Heart right ventricle (tissue), 16 donors: ENCODE results near the gene ASMTL. TPM values are rescaled to one million over a fixed set of nuclear protein-coding genes. Genes with fewer than 3 reads are reported as not detected.
"Not testable (repeated sequence)": the region's sequence is repeated elsewhere in the genome, so short reads cannot be mapped to it uniquely, and the experiment has no call there.

Source experiments
- ATAC-seq, 8 donors: fragments of 200-7000 bp; cut with Tn5 transposase; one replicate each; pipeline ENCODE4 v1.9.1; 2020; ENCODE audit warnings: mild to moderate bottlenecking in 8 of 8, moderate library complexity in 8 of 8, moderate number of reproducible peaks in 1 of 8
- DNase-seq, 2 donors: peaks; one replicate each; pipeline ENCODE4 v3.0.0-alpha.2; 2020
- H3K27ac ChIP-seq, 10 donors: fragments of 200-600 bp; sonication (generic) in 2 of 10; one replicate each; pipeline versions ENCODE4 v1.5.0 to v1.8.0; 2020 to 2022; ENCODE audit warnings: mild to moderate bottlenecking in 3 of 10
- H3K27me3 ChIP-seq, 7 donors: fragments of 200-600 bp; one replicate each; pipeline ENCODE4 v1.8.0; 2021 to 2022; ENCODE audit warnings: mild to moderate bottlenecking in 2 of 7
- H3K36me3 ChIP-seq, 9 donors: fragments of 200-600 bp; sonication (generic) in 1 of 9; one replicate each; pipeline versions ENCODE4 v1.5.0 to v1.8.0; 2020 to 2022; ENCODE audit warnings: mild to moderate bottlenecking in 2 of 9
- H3K4me1 ChIP-seq, 9 donors: fragments of 200-600 bp; sonication (generic) in 1 of 9; one replicate each; pipeline versions ENCODE4 v1.5.0 to v1.8.0; 2020 to 2022; ENCODE audit warnings: mild to moderate bottlenecking in 4 of 9
- H3K4me3 ChIP-seq, 10 donors: fragments of 200-600 bp; sonication (generic) in 2 of 10; one replicate each; pipeline versions ENCODE4 v1.5.0 to v1.8.0; 2020 to 2022; ENCODE audit warnings: mild to moderate bottlenecking in 7 of 10, moderate library complexity in 2 of 10
- H3K9me3 ChIP-seq, 11 donors: fragments of 200-600 bp in 10 of 11; sonication (generic) in 2 of 11; one replicate each; pipeline versions ENCODE4 v1.5.0 to v1.8.0; 2013 to 2022; ENCODE audit warnings: mild to moderate bottlenecking in 2 of 11, control low read depth in 1 of 11, moderate library complexity in 1 of 11
- WGBS, 2 donors: extraction: QIAGEN DNeasy Blood & Tissue Kit; methylation state at CpG; one replicate each; pipeline ENCODE4 v1.1.7; 2013; ENCODE audit warnings: inconsistent platforms in 1 of 2; 5-methylcytosine and 5-hydroxymethylcytosine counted together
- intact Hi-C, 10 donors: fragments of 100-400 bp; cut with DNase I; formaldehyde crosslinking; loops; one replicate each; pipeline versions ENCODE4 v1.11.1 to v1.14.2; 2022
- polyA plus RNA-seq, 2 donors: library from polyadenylated mRNA; stranded (reverse); fragments of 200-250 nt; gene quantifications; one replicate each; pipeline ENCODE4 v1.2.3, GENCODE V29; 2013
- total RNA-seq, 10 donors: library from RNA; stranded (reverse); fragmentation: NEBNext Ultra II Directional in 3 of 10; extraction: Animal tissue kit (Norgen Biotek cat#: 25700) in 3 of 10; gene quantifications; one replicate each; pipeline versions ENCODE4 v1.2.1 to v1.2.4, GENCODE V29; 2021 to 2023
- TF ChIP-seq, protein P1 (sequence below), 9 donors: fragments of 200-600 bp; sonication (generic) in 2 of 9; IDR thresholded peaks; one replicate each; pipeline versions ENCODE4 v1.5.0 to v1.8.0; 2021 to 2022; ENCODE audit warnings: antibody characterized with exemption in 9 of 9, mild to moderate bottlenecking in 5 of 9, moderate library complexity in 1 of 9
- donor health status: Arrhythmogenic right ventricular cardiomyopathy.
- donor health status: ischemic (EF 13 %, LVEDD 7.1; RV severe dilation, severe dysfunction).
- donor health status: healthy with polysubstance abuse.
- donor health status: DM: no; HTN: yes; CAD: no.
- donor health status: DM: no; HTN: no; CAD: no.
- donor health status: ischemic (EF 25% LVEDD 6.9; RV normal size, moderate dysfunction).
- donor health status: ischemic (EF 25% LVEDD 5.7; RV mildly dilated, moderate dysfunction).
- donor health status: healthy.
- donor health status: DM: yes; HTN: yes; CAD: no.
- donor health status: Ischemic cardiomyopathy.
- donor health status: ischemic (EF 35%, LVEDD 5.7; RV mildly dilated, moderate dysfunction).
- donor health status: nonischemic (EF 11% LVEDD 7.7; RV severe dilation, severe dysfunction).
- donor health status: DM: yes; HTN: yes; CAD: no.
- donor health status: PGD.
- donor health status: ischemic (EF 29% LVEDD 5.4; RV normal size, mild dysfunction).
- donor health status: nonischemic (EF 23%, LVEDD 6.1; RV moderate dilation, normal function).

Gene ASMTL
- total and polyA plus RNA-seq, 12 donors = 16.6 to 50.6 (median 38.3) TPM

DNA sequence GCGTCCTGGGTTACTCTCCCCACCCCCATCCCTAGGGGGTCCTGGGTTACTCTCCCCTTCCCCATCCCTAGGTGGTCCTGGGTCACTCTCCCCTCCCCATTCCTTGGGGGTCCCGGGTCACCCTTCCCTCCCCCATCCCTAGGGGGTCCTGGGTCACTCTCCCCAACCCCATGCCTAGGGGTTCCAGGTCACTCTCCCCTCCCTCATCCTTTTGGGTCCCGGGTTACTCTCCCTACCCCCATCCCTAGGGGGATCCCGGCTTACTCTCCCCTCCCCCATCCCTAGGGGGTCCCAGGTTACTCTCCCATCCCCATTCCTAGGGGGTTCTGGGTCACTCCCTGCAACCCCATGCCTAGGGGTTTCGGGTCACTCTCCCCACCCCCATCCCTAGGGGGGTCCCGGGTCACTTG is 1.5 kb downstream of the ASMTL start:
- TF ChIP-seq, protein P1, sequence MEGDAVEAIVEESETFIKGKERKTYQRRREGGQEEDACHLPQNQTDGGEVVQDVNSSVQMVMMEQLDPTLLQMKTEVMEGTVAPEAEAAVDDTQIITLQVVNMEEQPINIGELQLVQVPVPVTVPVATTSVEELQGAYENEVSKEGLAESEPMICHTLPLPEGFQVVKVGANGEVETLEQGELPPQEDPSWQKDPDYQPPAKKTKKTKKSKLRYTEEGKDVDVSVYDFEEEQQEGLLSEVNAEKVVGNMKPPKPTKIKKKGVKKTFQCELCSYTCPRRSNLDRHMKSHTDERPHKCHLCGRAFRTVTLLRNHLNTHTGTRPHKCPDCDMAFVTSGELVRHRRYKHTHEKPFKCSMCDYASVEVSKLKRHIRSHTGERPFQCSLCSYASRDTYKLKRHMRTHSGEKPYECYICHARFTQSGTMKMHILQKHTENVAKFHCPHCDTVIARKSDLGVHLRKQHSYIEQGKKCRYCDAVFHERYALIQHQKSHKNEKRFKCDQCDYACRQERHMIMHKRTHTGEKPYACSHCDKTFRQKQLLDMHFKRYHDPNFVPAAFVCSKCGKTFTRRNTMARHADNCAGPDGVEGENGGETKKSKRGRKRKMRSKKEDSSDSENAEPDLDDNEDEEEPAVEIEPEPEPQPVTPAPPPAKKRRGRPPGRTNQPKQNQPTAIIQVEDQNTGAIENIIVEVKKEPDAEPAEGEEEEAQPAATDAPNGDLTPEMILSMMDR (IDR thresholded peaks at IDR 0.05) = no peak
- H3K27ac ChIP-seq = peak overlapping the region in 1 of 10 donors; percentile 15

DNA sequence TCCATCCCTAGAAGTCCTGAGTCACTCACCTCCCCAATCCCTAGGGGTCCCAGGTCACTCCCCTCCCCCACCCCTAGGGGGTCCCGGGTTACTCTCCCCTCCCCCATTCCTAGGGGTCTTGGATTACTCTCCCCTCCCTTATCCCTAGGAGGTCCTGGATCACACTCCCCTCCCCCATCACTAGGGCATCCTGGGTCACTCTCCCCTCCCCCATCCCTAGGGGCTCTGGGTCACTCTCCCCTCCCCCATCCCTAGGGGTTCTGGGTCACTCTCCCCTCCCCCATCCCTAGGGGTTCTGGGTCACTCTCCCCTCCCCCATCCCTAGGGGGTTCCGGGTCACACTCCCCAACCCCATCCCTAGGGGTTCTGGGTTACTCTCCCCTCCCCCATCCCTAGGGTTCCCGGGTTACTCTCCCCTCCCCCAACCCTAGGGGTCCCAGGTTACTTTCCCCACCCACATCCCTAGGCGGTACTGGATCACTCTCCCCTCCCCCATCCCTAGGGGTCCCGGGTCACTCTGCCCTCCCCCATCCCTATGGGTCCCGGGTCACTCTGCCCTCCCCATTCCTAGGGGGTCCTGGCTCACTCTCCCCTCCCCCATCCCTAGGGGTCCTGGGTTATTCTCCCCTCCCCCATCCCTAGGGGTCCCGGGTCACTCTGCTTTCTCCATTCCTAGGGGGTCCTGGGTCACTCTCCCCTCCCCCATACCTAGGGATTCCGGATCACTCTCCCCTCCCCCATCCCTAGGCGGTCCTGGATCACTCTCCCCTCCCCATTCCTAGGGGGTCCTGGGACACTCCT is 2.1 kb downstream of the ASMTL start:
- 82 to 86% methylated on average over 9 of the region's 9 CpGs for WGBS, 2 donors
- Histone ChIP-seq H3K36me3 (no peaks in the 10 kb centered on the region), H3K27me3 (no peaks in the 10 kb centered on the region), H3K4me3 (no peak overlapping the region), H3K4me1 (peaks cover 5 to 24% (median 12%) of the 10 kb centered on the region in 9 donors), H3K9me3 (no peaks in the 10 kb centered on the region), H3K27ac (no peak overlapping the region)
- TF ChIP-seq, protein P1 (IDR thresholded peaks at IDR 0.05) = no peak
- intact Hi-C loops = loop anchor here in 7 of 10 donors (5.0 to 10.0 kb wide), 6 partner anchors 58 to 1364 kb away; partner anchors contain the start of genes AKAP17A (in 4 of the 7) and SLC25A6 (in 4 of the 7)
- no peak for ATAC-seq
- DNase-seq = no peak

More for the DNA sequence above, 1.5 kb downstream of the ASMTL start:
- no peak for ATAC-seq
- DNase-seq = no peak
- H3K4me3 ChIP-seq = peak overlapping the region in 6 of 10 donors; percentile 71 to 93 (median 83)
- peaks cover 5 to 24% (median 12%) of the 10 kb centered on the region in 9 donors for H3K4me1 ChIP-seq
- intact Hi-C loops = loop anchor here in 7 of 10 donors (5.0 to 10.0 kb wide), 6 partner anchors 59 to 1364 kb away; partner anchors contain the start of genes AKAP17A (in 4 of the 7) and SLC25A6 (in 4 of the 7)
- H3K27me3 ChIP-seq = no peaks in the 10 kb centered on the region
- H3K36me3 ChIP-seq = no peaks in the 10 kb centered on the region
- H3K9me3 ChIP-seq = no peaks in the 10 kb centered on the region
- 82 to 92% methylated on average over 6 of the region's 6 CpGs for WGBS, 2 donors

DNA sequence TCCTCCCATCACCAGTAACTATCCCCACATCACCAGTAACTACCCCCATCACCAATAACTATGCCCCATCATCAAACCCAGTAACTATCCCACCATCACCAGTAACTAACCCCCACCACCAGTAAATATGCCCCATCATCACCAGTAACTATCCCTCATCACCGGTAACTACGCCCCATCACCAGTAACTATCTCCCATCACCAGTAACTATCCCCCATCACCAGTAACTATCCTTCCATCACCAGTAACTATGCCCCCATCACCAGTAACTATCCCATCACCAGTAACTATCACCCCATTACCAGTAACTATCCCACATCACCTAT is 2.9 kb downstream of the ASMTL start:
- DNase-seq = no peak
- 99 to 100% methylated on average over 2 of the region's 2 CpGs for WGBS, 2 donors
- H3K4me1 ChIP-seq = peaks cover 5 to 24% (median 12%) of the 10 kb centered on the region in 9 donors
- TF ChIP-seq, protein P1 (IDR thresholded peaks at IDR 0.05) = no peak
- intact Hi-C loops = loop anchor here in 7 of 10 donors (5.0 to 10.0 kb wide), 8 partner anchors 37 to 1365 kb away; partner anchors contain the start of genes SLC25A6 (in 5 of the 7) and AKAP17A (in 4 of the 7)
- H3K36me3 ChIP-seq = peaks cover 0 to 2% (median 0%) of the 10 kb centered on the region in 9 donors
- H3K27ac ChIP-seq = no peak overlapping the region
- no peak overlapping the region for H3K4me3 ChIP-seq
- H3K9me3 ChIP-seq = no peaks in the 10 kb centered on the region
- ATAC-seq = no peak
- H3K27me3 ChIP-seq = no peaks in the 10 kb centered on the region

DNA sequence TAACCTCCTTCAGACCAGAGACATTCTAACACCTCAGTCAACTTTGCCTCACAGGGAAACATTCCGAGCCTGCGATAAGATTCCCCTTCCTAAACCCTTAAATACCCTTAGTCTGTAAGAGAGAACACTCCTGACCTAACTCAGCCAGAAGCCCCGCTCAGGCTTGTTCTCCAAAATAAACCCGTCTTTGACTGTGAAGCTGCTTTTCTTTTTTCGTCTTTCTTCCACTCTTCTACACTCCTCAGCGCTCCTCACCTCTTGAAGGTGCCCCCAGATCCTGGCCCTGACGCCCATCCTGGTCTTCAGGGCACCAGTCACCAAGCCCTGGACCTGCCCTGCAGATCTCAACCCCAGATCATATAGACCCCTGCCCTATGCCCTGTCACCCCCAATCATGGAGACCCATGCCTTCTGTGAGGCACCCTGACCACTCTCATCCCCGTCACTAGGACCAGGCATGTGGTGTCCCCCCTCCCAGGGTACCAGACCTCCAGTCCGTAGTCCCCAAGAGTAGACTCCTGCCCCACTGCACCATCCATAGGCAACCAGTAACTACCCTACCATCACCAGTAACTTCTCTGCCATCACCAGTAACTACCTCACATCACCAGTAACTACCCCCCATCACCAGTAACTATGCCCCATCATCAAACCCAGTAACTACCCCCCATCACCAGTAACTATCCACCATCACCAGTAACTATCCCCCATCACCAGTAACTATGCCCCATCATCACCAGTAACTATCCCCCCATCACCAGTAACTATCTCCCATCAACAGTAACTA is 3.5 kb downstream of the ASMTL start:
- Histone ChIP-seq H3K4me3 (no peak overlapping the region), H3K27ac (no peak overlapping the region), H3K9me3 (peaks cover 0 to 5% (median 0%) of the 10 kb centered on the region in 11 donors), H3K36me3 (peaks cover 0 to 6% (median 0%) of the 10 kb centered on the region in 9 donors), H3K4me1 (peaks cover 5 to 20% (median 9%) of the 10 kb centered on the region in 9 donors), H3K27me3 (no peaks in the 10 kb centered on the region)
- 91 to 92% methylated on average over 9 of the region's 9 CpGs for WGBS, 2 donors
- intact Hi-C loops = loop anchor here in 2 of 10 donors (5.0 to 10.0 kb wide), 2 partner anchors 37 to 54 kb away; partner anchors contain the start of gene SLC25A6 (in 1 of the 2)
- DNase-seq (no peak), ATAC-seq (no peak)
- TF ChIP-seq, protein P1 (IDR thresholded peaks at IDR 0.05) = no peak

GRCh38 chrX:1448573-1449001 is 4.1 kb downstream of the ASMTL start:
- DNase-seq, H3K4me3 ChIP-seq, ATAC-seq, H3K27ac ChIP-seq, H3K27me3 ChIP-seq, H3K36me3 ChIP-seq, H3K9me3 ChIP-seq: not testable (repeated sequence)
- H3K4me1 ChIP-seq = peaks cover 5 to 17% (median 8%) of the 10 kb centered on the region in 9 donors
- 96 to 99% methylated on average over 5 of the region's 5 CpGs for WGBS, 2 donors
- intact Hi-C loops = loop anchor here in 2 of 10 donors (5.0 to 10.0 kb wide), 2 partner anchors 36 to 54 kb away; partner anchors contain the start of gene SLC25A6 (in 1 of the 2)

DNA sequence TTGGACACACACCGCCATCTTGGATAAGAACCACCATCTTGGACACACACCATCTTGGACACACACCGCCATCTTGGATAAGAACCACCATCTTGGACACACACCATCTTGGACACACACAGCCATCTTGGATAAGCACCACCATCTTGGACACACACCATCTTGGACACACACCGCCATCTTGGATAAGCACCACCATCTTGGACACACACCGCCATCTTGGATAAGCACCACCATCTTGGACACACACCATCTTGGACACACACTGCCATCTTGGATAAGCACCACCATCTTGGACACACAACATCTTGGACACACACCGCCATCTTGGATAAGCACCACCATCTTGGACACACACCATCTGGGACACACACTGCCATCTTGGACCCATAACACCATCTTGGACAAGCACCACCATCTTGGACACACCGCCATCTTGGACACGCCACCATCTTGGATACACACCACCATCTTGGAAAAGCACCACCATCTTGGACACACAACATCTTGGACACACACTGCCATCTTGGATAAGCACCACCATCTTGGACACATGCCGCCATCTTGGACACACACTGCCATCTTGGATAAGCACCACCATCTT is 4.6 kb downstream of the ASMTL start:
- not testable (repeated sequence) for DNase-seq, H3K9me3 ChIP-seq, ATAC-seq, H3K27ac ChIP-seq, H3K27me3 ChIP-seq, H3K36me3 ChIP-seq, H3K4me3 ChIP-seq
- intact Hi-C loops = loop anchor here in 2 of 10 donors (5.0 to 10.0 kb wide), 2 partner anchors 36 to 53 kb away; partner anchors contain the start of gene SLC25A6 (in 1 of the 2)
- WGBS, 2 donors = 98 to 99% methylated on average over 8 of the region's 8 CpGs
- H3K4me1 ChIP-seq = peaks cover 5 to 17% (median 8%) of the 10 kb centered on the region in 9 donors
